GM12801 (cell line): Measurements from ENCODE around the gene ADD2.

Source experiments
- TF ChIP-seq, protein P1 (sequence below): IDR thresholded peaks from one replicate; pipeline ENCODE4 v1.5.1; 2011; ENCODE audit warnings: control low read depth; ENCODE audit not compliant: insufficient read length; ENCODE audit errors: extremely low read depth

The ADD2 gene

DNA sequence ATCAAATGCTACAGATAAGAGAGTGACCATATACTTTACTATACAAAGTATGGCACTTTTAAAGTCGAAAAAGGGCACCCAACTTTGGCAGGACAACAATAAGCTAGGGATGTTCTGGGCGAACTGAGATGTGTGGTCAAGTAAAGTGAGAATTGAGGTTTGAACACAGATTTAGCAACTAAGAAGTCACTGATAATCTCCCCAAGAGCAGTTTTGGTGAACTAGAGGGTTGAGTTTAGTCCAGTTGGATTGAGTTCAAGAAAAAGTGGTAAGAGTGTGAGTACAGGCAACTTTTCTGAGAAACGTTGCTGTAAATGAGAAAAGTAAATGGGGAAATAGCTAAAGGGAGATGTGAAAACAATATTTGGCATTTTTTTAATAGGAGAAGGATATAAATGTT, 148.8 kb downstream of the ADD2 start:
- TF ChIP-seq, protein P1, sequence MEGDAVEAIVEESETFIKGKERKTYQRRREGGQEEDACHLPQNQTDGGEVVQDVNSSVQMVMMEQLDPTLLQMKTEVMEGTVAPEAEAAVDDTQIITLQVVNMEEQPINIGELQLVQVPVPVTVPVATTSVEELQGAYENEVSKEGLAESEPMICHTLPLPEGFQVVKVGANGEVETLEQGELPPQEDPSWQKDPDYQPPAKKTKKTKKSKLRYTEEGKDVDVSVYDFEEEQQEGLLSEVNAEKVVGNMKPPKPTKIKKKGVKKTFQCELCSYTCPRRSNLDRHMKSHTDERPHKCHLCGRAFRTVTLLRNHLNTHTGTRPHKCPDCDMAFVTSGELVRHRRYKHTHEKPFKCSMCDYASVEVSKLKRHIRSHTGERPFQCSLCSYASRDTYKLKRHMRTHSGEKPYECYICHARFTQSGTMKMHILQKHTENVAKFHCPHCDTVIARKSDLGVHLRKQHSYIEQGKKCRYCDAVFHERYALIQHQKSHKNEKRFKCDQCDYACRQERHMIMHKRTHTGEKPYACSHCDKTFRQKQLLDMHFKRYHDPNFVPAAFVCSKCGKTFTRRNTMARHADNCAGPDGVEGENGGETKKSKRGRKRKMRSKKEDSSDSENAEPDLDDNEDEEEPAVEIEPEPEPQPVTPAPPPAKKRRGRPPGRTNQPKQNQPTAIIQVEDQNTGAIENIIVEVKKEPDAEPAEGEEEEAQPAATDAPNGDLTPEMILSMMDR: no peak

DNA sequence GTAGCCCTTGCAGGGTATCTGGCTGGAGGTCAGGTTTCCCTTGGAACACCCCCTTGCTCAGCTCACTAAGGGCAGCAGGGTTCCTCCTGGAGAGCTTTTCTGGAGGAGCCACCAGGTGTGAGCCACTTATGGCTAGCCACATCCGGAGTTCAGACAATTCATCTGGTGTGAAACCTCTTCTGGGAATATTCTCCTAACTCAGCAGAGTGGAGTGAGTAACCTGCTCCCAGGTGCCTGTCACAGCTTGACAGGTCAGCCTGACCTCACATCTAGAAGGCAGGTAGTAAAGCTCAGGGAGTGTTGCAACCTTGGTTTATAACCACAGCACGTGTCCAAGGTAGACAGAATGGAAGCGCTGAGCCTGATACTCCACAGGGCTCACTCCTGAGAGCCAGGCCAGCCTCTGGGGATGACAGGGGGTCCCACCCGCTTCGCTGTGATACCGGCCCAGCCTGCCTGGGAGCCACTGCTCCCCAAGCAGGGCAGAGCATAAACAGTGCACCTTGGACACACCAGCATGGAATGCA, 151.8 kb downstream of the ADD2 start:
- TF ChIP-seq, protein P1: no peak

DNA sequence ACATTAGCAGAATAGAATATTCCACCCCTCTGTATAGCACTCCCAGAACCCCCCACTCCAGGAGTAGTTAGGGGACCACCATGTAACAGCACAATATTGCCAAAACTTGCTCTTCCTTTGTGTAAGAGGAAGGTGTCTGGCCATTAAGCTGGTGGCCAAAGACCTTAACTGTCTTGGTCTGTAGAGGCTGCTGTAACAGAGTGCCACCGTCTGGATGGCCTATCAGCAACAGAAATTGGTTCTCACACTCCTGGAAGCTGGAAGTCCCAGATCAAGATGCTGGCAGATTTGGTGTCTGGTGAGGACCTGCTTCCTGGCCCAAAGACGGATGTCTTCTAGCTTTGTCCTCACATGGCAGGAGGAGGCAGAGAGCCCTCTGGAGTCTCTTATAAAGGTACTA, 152.8 kb downstream of the ADD2 start:
- TF ChIP-seq, protein P1: no peak

DNA sequence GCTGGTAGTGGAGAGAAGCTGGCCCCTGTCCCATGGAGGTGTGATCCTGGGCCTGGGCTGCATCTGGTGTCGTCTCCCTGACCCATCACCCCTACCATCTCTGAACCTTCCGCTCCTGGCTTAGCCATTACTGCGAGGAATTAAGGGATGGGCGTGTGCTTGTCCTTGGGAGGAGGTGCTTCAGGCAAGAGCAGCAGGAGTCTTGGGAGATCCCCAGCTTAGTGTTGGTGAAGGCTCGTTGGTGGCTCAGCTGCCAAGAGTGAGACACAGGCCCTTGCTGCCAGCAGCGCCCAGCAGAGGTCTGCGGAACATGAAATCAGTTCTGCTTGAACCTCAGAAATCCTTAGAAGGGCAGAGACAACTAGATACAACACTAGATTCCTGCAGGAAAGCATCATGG, 154.5 kb downstream of the ADD2 start:
- TF ChIP-seq, protein P1: no peak

DNA sequence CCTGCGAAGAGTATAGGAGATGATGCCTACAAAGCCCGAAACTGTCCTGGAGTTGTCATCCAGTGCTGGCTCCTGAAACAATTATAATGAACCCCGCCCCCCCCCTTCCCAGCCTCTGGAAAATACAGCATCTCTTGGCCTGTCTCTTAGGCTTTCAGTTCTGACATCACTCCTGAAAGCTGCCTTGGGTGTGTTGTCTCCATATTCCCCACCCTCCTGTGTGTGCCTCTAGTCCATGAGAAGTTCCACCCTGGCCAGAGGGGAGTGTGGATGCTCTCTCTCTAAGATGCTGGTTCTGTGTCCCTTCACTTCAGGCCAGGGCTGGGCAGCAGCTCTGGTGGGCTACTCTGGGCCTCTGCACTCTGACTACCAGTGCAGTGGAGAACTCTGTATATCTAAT, 155.4 kb downstream of the ADD2 start:
- TF ChIP-seq, protein P1: no peak

DNA sequence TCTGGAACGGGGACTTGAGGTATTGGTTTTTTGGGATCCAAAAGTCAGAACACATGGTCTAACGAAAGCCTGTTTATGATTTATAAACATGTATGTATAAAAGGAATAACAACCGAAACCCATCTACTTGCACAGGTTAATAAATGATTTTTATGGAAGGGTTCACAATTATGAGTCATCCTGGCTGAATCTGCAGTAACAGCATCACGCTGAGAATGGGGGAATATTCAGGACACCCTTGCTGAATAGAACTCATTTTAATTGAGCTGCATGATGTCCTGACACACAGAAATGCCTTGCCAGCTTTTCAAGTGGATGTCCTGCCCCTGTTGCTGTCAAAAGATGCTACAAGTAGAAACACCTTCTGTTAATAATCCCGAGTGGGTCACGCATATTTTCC, 159.6 kb downstream of the ADD2 start:
- TF ChIP-seq, protein P1: no peak

DNA sequence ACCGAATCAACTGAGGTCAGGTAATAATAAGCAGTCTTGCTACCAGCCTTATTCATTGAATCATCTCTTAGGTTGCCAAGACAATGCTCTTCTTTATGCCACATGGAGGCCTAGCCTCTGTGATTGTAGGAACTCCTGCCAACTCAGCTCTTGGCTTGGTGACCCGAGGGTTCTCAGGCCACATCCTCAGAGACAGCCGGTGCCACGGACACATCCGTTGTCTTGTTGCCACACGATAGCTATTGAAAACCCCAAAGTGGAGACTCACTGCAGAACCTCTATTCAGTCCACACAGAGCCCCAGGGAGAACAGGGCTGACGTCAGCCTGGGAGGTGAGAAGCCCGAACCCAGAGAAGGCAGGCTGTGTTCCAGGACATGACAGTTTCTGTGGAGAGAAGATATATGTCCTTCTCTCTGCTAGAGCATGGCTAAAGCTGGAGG, 160.9 kb downstream of the ADD2 start:
- TF ChIP-seq, protein P1: no peak
